Bronchial epithelial cell (primary cell): ENCODE measurements around the gene CHML. TPM values are rescaled to one million over a fixed set of nuclear protein-coding genes. Genes with fewer than 3 reads are reported as not detected.
"Not testable (repeated sequence)": the region's sequence is repeated elsewhere in the genome, so short reads cannot be mapped to it uniquely, and the experiment has no call there.

Experiments
- DNase-seq: peaks from one replicate; pipeline ENCODE4 v3.0.0-alpha.2; 2010; ENCODE audit warnings: low read depth
- FAIRE-seq: peaks from 2 replicates; lab custom pipeline; 2011; peaks lifted over from hg19 to GRCh38; lab: Jason Lieb, UNC
- H3K27me3 ChIP-seq: 2 replicates; pipeline ENCODE4 v1.5.1; 2011; ENCODE audit warnings: low read length; ENCODE audit not compliant: control insufficient read depth, insufficient read depth
- H3K36me3 ChIP-seq: 2 replicates; pipeline ENCODE4 v1.5.1; 2011; ENCODE audit warnings: low read length; ENCODE audit not compliant: control insufficient read depth, insufficient read depth
- H3K4me3 ChIP-seq: 2 replicates; pipeline ENCODE4 v1.5.1; 2011; ENCODE audit warnings: mild to moderate bottlenecking, low read depth, low read length, control low read depth
- CTCF ChIP-seq: IDR thresholded peaks from 2 replicates; pipeline ENCODE4 v1.5.1; 2011; ENCODE audit warnings: mild to moderate bottlenecking, moderate library complexity, low read length, control low read depth, inconsistent platforms; ENCODE audit not compliant: insufficient read depth, severe bottlenecking
- total RNA-seq: library from RNA; depleted of rRNA; stranded (reverse); fragments of >200 nt; gene quantifications from 2 replicates; pipeline ENCODE4 v1.2.1, GENCODE V29; 2014

Gene CHML
- total RNA-seq, 1 donor from 2014 or later = 11.1 TPM

- H3K36me3 ChIP-seq = no peaks in the 10 kb centered on the region
- H3K27me3 ChIP-seq = no peaks in the 10 kb centered on the region
- H3K4me3 ChIP-seq = no peak overlapping the region
- no peak for DNase-seq
- no peak for FAIRE-seq
- TF ChIP-seq CTCF = no peak
These were observed 32.1 kb upstream of the CHML start for GRCh38 chr1:241672301-241672700.

- H3K36me3 ChIP-seq = no peaks in the 10 kb centered on the region
- no peak overlapping the region for H3K4me3 ChIP-seq
- DNase-seq = no peak
- FAIRE-seq = no peak
- H3K27me3 ChIP-seq = no peaks in the 10 kb centered on the region
- no peak for TF ChIP-seq CTCF
These were observed 26.2 kb upstream of the CHML start for GRCh38 chr1:241666419-241666818.

- no peaks in the 10 kb centered on the region for H3K36me3 ChIP-seq
- no peak for DNase-seq
- no peak for TF ChIP-seq CTCF
- no peaks in the 10 kb centered on the region for H3K27me3 ChIP-seq
- FAIRE-seq = no peak
- no peak overlapping the region for H3K4me3 ChIP-seq
These were observed 20.3 kb upstream of the CHML start for GRCh38 chr1:241660424-241660972.

GRCh38 chr1:241659016-241659415, 18.8 kb upstream of the CHML start:
- not testable (repeated sequence) for H3K27me3 ChIP-seq, H3K36me3 ChIP-seq, DNase-seq, FAIRE-seq, H3K4me3 ChIP-seq

- no peak for TF ChIP-seq CTCF
- Histone ChIP-seq H3K4me3 (no peak overlapping the region), H3K36me3 (no peaks in the 10 kb centered on the region), H3K27me3 (no peaks in the 10 kb centered on the region)
- peak; percentile 49 for DNase-seq
- no peak for FAIRE-seq
These were observed 18.1 kb upstream of the CHML start for GRCh38 chr1:241658081-241658793.

- TF ChIP-seq CTCF = no peak
- DNase-seq (no peak), FAIRE-seq (no peak)
- no peak overlapping the region for H3K4me3 ChIP-seq
- H3K36me3 ChIP-seq = no peaks in the 10 kb centered on the region
- no peaks in the 10 kb centered on the region for H3K27me3 ChIP-seq
These were observed 14.5 kb upstream of the CHML start for GRCh38 chr1:241654641-241655040.
